GM21825 (cell line): ENCODE measurements around the gene FUZ.

ENCODE experiments used
- ATAC-seq: cut with Tn5 transposase; IDR thresholded peaks from one replicate; pipeline ENCODE4 v1.9.1; 2021; ENCODE audit warnings: mild to moderate bottlenecking, moderate library complexity; ENCODE audit not compliant: unreplicated experiment

Gene FUZ

DNA sequence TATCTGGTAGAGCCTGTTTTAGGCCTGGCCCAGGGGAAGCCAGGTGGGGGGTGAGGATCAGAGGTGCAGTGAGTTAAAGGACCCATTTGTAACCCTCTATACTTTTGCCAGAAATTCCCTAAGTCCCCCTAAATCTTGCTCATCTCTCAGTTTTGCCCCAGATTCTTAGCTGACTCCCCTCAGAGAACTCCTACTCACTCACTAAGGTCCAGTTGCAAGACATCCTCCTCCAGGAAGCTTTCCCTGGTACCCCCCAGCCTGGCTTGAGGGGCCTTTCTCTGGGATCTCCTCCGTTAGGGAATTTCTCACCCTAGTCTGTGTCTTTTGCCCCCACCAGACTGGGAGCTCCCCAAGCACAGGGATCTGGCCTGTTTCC is 51.9 kb downstream of the FUZ start:
- no peak for ATAC-seq

DNA sequence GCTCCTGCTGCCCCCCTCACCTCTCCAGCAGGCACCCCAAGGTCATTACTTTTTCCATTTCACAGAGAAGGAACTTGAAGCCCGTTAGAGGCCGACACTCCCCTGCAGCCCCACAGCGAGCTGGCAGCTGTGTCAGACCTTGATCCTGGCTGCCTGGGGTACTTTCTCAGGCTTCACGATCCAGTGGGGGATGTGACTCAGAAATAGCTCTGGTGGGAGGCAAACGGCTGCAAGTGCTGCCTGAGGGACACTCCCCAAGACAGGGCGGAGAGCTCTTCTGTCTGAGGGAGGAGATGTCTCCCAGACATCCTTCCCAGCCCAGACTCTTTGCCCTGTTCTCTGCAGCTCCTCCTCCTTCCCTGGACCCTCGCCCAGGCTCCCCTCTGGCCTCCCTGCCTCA is 54.8 kb downstream of the FUZ start:
- no peak for ATAC-seq
